ENCODE data around the gene GTF3C4.

DNA sequence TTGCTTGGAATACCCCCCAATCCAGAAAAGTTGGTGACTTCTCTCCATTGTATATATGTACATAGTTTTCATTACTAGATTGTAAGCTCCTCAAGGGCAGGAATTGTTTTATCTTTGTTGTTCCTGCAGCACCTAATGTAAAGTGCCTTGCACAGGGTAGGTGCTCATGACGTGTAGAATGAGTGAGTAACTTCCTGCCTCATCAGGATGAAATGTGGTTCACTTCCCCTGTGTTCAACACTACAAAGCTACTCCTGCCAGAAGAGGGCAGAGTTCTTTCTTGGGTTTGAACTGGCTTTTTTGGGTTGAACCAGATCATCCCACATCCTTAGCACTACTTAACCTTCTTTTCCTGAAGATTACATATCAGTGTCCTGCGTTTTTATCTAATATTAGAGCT lies 23.9 kb downstream of the GTF3C4 start:
- TF ChIP-seq POLR2A (IDR thresholded peaks at IDR 0.05; ENCODE audit: low read depth, low read length) (no peak), POLR2AphosphoS5 (IDR thresholded peaks at IDR 0.05; ENCODE audit: low read depth, low read length) (no peak)
